Islet of Langerhans (tissue), 1 donor: Measurements from ENCODE around the gene THRB.

Experiments
- FAIRE-seq: peaks from one replicate; lab custom pipeline; 2011; peaks lifted over from hg19 to GRCh38; lab: Jason Lieb, UNC

The THRB gene

DNA sequence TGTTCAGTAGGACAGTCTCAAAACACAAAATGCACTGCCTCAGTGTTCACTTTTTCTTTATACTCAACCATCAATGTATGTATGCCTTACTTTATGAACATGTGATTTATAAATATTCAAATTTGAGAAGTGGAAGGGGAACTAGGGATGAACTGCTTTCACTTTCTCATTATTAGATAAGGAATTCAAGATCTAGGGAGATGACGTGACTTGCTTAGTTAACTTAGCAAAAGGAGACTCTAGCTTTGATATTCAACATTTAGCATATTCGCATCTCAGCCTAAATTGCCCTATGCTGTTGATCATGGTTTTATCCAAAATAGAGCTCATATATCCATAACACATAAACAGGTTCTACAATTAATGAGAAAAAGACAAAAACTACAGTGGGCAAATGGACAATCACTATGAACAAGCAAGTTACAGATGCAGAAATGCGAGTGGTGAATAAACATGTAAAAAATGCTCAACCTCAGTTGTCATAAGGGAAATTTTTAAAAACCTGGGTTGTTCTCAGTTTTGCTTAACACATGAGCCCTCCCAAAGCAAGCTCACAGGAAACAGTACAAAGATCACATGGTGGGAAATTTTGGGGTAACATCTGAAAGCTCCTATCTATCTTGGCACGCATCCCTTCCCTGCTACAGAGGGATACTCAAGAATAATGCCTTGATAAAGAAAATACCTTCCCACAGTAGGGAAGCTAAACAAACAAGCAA, 269.8 kb downstream of the THRB start:
- no peak for FAIRE-seq

DNA sequence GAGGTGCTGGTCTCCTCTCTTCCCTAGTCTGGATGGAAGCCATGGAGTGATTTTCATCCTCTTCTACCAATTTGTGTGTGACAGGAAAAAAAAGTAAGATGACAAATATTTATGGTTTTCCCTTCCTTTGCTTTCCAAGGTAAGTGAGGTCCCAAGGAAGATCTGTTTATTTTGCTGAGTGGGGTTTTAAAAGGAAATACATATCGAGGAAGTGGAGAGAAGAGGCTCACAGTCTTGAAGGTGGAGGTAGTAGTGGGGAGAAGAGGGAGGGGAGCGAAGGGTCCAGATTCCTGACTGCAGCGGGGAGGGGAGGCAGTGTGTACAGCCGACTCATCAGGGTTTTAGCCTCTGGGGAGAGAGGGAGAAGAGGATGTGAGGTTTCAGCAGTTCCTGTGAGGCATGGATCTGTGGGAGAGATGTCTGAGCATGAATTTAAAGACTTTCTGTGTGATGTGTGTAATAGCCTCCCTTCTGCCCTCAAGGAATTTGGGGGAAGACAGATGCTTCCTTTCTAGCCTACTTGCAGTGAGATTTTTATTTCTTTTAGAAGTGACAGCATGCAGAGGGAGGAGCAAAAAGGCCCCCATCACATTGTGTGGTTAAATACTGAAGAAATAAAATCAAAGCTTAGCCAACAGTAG, 272.4 kb downstream of the THRB start:
- no peak for FAIRE-seq

DNA sequence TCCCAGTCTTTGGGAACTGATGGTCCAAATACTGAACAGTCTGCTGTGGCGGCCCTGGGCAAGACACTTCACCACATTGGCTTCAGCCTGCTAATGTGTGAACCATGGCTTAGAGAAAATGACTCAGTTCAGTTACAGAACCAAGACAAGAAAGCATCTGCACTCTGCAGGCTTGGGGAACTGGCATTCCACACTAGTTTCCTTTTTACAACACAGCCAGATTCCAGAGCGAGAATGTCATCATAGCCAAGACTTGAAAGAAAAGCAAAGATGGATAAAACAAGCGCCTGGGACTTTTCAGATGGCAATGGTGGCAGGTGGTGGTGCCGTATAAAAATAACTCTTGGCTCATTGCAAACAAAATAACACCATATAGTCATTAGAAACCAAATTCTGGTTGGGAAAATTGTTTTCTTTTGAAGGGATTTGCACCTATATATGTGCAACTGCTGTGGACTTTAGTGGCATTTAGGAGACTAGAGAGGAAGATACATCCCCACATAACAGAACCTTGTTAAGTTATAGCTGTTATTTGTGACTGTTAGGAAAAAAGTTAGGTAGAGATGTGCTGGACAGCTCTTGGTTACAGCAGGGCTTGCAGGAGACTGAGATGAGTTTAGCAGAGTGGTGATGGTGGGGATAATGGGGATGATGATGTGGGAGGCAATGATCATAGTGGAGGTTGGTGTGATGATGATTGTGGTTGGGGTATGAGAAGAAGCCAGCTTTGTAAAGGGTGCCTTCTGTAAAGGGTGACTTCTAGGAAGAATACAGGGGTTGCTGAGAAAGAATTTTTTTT, 273.6 kb downstream of the THRB start:
- no peak for FAIRE-seq

DNA sequence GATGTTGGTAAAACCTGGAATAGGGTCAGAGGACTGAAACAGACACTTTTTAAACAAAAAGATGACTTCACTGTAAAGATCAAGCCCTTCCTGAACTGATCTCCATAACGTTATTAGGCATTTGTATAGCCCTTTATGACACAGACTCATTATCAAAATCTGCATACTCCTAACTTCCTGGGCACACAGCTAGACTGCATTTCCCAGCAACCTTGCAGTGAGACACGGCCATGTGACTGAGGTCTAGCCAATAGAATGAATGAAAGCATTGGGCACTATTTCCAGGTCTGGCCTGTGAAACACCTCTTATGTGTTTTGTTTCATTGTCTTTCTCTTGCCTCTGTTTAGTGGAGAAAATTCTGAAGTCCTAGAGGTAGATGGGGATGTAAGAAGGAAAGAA, 279.1 kb downstream of the THRB start:
- FAIRE-seq: no peak

DNA sequence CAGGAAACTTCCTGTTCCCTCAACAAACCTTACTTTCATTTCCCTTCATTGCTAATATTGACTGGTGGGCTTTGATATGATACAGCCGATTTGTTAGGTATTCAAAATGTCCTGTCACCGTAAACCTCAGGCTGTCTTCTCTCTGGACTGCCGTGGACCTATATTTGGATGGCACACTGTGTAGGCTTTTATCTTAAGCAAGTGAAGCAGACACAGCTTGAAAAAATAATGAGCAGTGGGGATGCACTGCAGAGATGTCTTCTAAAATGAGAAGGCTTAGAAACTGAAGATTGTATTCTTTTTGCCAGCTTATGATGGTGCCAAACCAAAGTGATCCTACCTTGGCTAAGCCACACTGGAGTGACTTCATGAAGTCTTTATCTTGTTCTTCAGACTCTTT, 283.3 kb downstream of the THRB start:
- FAIRE-seq: no peak

DNA sequence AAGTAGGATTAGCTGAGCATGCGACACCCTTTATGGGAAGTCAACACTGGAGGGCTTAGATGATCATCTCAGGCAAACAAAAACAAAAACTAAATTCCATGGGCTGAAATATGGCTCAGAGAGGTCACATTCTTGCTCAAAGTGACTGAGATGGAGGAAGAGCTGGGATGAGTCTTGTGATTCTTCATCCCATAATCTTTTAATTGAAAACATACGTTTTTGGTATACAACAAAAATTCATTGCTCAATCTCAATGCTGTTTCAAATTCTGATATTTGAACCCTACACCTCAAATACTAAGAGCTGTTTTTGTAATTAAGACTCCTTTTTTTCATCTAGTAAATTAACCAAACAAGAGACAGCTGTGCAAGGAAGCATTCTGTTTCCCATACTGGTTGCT, 292.6 kb downstream of the THRB start:
- no peak for FAIRE-seq

DNA sequence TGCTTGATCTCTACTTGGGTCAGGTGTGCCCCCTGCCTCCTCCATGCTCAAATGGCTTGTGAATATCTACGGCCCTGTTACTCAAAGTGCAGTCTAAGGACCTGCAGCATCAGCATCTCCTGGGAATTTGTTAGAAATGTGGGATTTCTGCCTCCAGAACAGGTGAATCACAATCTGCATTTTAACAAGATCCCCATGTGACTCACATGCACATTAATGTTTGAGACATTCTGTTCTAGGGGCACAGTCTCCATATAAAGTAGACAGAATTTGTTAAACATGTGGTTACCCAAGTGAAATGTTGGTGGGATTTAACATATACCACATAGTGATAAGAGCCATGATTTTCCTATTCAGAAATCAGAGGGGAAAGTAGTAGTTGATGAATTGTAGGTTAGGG, 293.3 kb downstream of the THRB start:
- FAIRE-seq: no peak

DNA sequence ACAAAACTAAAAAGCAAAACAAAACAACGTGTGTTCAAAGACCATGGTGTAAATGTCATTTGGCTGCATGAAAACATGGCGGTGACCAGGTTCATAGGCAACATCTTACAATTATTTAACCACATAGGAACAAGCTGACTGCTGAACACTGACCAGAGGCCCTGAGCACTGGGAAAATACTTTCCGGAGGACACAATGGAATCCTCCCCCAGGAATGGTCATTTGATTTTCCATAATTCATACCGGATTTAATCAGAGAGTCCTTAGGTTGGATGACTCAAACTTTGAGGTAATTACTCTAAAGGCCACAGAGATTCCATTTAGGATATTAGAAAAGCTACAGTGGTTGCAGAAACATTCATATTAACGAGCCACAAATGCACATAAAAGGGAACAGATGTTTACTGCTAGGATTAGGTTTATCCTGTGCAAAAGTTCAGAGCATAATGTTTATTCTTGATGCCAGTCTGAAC, 294.8 kb downstream of the THRB start:
- FAIRE-seq: no peak

DNA sequence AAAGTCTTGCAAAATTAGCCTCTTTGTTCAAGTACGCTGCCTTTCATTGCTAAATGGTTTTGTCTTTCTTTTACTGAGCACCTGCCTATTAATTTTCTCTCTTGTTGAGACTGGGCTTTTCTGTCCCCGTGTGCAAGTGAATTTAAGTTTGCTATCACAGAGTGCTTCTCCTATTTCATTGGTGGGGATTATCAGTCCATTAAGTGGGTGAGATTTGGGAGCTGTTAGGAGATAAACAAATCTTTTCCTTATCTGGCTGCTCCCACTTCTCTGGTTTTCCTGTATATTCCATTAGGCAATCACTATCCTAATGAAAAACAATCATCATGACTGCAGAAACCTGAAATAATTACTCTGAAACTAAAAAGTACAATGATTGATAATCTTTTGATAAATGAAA, 295.4 kb downstream of the THRB start:
- no peak for FAIRE-seq

DNA sequence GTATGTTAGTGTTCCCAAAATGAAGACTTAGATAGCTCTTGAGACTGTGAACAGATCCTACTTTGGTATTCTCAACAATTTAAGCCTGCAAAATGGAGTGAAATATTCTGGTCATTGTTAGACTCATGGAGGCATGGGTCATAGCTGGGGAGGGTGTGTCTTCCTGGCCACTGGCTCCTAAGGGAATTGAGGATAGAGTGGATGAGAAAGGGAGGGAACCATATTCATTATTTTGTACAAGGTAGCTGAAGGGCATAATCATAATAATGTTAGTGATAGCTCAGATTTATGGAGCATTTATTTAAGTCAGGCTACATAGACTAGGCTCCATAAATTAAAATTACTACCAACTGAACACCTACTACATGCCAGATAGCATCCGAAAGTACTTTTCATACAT, 295.9 kb downstream of the THRB start:
- FAIRE-seq: no peak

DNA sequence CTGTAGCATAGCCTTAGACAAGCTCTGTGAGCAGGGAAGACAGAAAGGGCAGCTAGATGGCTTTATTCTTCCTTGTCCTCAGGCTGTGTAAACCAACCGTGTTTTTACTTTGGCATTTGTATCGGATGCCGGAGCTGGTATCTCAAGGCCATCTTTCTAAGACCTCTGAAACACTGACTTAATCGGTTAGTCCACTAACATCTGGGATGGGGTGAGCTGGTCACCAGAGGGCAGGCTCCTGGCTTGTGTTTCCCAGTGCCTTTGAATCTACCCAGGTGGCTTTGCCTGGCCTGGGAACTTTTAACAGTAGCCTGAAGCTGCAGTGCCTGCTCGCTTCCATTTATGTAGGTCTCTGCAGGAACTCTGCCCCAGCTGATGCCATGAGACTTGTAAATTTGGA, 296.8 kb downstream of the THRB start:
- FAIRE-seq: no peak

DNA sequence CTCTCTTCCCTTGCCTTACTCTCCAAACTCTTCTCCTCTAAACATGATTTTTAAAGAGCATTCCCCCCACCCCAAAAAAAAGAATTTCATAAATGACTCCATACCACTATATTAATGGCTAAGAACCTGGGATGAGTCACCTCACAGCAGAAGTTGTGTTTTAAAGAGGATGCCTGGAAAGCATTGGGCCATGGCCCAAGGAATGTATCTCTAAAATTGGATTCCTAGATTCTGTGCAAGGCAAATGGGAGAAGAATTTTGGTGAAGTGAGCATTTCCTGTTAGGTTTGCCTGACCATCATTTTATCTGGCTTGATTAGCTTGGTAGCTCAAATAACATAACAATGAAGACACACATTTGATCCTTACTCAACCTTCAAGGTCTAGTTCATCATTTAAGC, 298.1 kb downstream of the THRB start:
- FAIRE-seq: no peak

DNA sequence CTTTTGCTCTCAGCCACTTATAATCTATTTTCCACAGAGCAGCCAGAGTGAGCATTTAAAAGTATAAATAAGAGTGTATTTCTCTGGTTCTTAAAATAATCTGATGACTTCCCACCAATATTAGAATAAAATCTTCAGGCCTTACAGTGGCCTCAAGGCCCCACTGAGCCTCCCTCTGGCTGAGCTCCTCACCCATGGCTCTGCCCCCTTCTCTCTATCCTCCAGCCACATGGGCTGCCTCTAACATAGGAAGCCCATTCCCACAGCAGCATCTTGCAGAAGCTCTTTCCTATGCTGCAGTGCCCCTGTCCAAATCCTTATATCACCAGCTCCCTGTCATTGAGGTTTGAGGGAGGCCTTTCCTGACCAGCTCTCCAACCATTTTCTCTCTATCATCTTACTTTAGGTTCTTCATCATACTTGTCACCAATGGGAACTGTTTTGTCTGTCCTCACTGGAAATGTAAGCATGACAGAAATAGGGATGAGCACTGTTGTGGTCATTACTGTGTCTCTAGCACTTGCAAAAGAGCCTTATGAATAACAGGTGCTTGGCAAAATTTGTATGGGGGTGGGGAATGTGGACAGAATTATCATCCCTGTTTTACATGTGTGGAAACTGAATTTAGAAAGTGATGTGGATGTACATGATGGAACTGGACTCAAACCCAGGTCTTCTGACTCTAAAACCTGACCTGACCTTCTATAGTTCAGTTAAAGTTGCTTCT, 299.0 kb downstream of the THRB start:
- no peak for FAIRE-seq

DNA sequence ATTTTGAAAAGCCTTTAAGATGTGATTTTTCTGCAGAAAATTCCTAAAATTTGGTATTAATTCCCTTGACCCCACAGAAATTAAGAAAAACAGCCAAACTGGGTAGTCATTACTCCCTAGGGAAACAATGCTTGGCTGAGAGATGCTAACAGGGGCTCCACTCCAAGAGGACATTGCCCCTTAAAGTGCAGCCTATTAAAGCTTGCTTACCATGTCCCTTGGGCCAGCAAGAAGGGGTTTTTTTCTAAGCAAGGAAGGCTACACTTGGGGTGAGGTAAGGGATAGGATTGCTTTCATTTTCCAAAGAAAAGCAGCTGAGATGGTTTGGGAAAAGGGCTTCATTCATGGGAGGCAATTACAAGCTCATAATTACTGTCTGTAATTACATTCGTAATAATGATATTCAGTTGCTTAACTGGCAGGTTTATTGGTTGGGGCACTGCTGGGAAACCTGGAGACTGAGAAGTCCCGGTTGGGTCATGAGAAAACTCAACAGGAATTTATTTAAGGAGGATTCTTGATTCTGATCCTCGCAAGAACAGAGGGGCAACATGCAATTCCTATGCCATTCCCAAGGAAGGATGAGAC, 302.1 kb downstream of the THRB start:
- no peak for FAIRE-seq

DNA sequence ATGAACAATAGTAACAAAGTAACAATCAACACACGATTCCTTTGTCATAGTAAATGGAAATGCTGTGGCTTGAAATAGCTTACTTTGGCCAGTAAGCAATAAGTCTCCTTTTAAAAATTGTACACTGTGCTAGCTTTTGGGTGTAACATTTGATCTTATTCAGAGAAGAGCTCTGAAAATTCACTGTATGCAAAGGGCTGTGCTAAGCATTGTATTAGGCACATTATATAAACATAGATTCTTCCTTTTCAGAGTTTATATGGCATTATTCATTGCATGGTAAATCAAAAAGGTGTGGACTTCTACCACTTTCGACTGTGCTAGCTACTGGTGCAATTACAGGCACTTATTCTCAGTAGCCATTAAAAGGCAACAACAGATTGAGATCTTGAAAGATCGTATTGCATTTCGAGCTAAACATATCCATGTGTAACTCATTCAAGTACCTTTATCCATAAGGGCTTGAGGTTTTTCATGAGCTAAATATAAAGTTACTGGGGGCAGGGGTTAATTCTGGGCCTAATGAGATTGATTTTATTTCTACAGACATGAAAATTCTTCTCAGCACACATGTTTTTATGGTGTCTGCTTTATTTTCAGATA, 302.7 kb downstream of the THRB start:
- no peak for FAIRE-seq

DNA sequence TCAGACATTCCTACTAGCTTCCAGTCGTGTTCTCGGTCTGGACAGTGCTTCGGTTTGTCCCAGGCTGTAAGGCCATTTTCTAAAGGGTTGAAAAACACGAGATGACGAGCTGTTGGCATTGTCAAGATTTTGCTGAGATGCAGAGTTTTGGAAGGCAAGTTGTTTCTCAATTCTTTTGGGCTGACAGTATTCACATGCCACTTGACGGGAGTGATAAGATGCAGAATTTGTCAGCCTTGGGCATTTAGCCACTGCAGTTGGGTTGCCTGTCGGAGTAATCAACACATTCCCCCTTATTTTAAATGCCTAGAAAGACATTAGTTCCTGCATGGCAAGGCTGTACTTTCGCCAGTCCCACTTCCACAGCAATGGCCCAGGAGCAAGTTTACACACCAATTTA, 304.4 kb downstream of the THRB start:
- FAIRE-seq: no peak

DNA sequence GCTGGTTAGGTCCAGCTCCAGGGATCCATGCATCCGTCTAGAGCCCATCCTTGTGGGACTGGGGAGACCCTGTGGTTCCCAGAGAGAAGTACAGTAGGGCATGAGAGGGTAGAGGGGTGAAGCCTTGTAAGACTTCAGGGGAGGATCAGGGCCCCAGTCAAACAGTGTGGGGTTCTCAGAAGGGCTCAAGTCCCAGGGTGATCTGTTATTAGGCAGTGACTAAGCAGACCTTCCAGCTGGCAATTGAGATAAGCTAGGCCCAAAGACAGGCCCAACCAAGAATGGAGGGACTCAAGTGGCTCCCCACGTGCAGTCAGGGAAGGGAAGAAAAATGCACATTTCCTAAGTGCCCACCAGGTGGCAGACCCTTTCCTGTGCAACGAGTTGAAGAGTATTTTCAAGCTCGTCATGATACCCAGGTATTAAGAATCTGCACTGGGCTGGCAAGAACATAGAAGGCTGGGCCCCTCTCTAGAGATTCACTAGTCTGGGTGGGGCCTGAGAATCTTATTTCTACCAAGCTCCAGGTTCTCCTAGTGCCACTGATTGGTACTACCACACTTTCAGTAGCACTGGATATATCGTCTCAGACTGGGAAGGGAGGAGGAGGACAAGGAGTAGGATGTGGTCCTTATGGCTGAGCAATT, 308.8 kb downstream of the THRB start:
- FAIRE-seq: no peak

DNA sequence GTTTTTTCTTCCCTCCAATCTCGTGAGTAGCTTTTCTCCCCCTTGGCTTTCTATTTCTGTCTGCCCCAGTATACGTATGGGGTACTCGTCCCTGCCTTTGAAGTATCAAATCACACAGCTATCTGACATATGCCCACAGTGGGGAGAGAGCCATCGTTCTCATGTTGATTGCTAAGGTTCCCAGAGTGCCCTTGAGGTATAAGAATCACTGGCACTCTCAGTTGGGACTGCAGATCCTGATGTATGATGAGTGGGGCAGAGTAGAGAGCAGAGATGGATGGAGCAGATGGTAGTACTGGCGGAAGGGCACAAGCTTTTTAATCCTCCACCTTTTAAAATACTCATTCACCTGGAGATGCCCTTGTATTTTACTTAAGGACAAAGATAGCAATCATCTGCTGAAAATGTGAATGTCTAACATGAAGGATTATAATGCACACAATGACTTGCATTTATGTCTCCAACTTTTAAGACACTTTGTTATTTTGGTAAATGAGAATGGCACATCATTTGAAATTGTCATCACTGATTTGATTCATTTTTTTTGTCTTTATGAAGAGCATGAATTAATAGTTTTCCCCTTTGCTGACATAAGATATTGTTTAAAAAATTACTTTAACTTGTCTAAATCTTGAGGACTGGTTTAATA, 310.0 kb downstream of the THRB start:
- no peak for FAIRE-seq

DNA sequence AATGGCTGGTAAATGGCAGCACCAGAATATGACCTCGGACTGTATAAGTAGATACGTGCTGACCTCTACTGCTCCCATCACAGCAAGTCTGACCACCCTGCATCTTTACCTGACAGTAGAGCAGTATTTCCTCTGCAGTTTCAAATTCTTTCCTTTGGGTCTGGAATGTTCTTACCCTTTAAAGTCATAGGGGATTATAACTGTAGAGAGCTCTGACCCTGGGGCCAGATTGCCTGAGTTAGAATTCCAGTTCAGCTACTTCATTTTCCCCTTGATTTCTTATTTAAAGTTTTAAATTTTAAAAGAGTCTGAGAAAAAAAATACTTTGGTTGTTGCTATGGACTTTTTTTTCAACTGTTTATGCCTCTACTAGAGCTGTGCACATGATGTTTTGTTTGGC, 311.9 kb downstream of the THRB start:
- FAIRE-seq: no peak

DNA sequence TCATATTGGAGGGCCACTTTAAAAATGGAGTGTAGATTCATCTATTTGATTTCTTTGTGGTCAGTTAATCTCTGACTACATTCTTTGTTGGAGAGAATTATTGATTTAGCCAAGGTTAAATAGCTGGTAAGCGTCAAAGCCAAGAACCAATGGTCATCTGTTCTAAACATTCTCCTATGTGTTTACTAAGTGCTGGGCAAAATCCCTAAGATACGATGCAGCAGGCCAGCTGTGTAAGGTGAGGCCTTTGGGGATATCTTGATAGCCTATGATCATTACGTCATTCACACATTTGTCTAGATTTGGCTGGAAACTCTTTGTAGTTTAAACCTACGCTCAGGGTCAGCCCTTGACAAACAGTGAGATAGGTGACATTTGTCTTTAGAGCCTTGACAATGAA, 313.4 kb downstream of the THRB start:
- no peak for FAIRE-seq

DNA sequence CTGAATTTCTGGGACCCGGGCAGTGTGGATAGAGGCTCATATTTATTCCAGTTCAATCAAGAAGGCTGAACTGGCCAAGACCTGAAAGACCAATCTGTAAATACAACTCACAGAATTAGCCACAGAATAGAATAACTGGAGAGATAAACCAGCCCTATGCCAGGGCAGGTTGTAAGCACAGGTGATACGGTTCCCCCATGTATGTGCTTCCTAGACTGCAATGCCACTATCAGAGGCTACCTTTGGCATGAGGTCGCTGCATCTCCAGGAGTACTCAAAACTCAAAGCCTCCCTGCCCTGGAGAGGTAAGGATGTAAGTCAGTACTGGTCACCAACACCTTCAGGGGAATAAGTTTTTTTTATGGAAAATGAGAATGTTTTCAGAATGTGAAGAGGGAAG, 314.0 kb downstream of the THRB start:
- no peak for FAIRE-seq
